GM21515 (cell line): ENCODE measurements around the gene AADAC.
"Not testable (repeated sequence)": the region's sequence is repeated elsewhere in the genome, so short reads cannot be mapped to it uniquely, and the experiment has no call there.

Experiments used
- ATAC-seq: cut with Tn5 transposase; IDR thresholded peaks from one replicate; pipeline ENCODE4 v1.9.1; 2021; ENCODE audit not compliant: unreplicated experiment

Gene AADAC, protein sequence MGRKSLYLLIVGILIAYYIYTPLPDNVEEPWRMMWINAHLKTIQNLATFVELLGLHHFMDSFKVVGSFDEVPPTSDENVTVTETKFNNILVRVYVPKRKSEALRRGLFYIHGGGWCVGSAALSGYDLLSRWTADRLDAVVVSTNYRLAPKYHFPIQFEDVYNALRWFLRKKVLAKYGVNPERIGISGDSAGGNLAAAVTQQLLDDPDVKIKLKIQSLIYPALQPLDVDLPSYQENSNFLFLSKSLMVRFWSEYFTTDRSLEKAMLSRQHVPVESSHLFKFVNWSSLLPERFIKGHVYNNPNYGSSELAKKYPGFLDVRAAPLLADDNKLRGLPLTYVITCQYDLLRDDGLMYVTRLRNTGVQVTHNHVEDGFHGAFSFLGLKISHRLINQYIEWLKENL

DNA sequence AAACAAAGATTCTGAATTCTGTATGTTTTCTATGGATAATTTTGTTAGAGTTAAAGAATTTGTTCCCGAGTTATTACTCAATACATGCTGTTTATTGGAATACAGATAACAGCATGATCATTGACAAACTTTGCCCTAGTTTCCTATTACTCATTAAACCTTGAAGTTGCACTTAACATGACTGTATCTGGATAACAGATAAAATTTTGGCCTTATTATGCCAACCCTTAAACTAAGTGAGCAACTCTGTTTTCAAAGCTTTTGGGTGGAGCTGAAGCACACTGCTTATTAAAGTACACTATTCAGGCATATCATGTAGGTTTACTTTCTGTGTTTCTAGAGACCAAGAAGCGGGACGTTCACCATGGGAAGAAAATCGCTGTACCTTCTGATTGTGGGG is at the start of gene AADAC:
Gene AADAC (plus strand): TSS at position 318 of the 400 bp plus-strand sequence. CDS start 47 bp downstream, at position 365.
- no peak for ATAC-seq

DNA sequence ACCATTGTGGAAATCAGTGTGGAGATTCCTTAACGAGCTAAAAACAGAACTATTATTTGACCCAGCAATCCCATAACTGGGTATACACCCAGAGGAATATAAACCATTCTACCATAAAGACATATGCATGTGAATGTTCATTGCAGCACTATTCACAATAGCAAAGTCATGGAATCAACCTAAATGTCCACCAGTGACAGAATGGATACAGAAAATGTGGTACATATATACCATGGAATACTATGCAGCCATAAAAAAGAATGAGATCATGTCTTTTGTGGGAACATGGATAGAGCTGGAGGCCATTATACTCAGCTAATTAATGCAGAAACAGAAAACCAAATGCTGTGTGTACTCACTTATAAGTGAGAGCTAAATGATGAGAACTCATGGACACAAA is 49.2 kb upstream of the AADAC start:
- not testable (repeated sequence) for ATAC-seq

DNA sequence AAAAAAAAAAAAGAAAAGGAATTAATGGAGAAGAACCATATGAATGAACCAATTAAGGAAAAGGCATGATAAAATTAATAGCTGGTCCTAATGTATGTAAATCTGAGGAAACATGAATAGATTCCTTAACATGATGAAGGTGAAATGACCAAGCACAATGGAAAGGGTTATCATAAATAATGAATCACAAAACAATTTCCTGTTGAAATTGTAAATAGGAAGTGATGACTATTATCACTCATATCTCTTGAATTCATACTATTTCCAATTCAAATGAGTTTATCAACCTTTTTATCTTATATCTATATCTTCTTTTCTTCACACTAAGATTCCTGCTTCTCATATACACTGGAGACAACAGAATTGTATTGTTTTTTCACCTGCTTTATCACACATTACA is 48.2 kb upstream of the AADAC start:
- no peak for ATAC-seq

DNA sequence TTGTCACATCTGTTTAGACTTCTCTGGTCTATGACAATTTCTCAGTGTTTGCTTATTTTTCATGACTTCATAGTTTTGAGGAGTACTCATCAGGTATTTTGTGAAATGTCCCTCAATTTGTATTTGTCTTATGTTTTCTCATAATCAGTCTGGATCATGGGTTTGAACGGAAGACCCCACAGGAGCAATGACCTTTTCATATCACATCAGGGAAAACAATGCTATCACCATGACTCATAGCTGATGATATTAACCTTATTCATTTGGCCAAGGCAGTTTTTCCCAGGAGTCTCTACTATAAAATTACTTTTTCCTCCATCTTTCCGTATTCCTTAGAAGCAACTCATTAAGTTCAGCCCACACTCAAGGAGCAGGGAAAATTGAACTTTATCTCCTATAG is 47.5 kb upstream of the AADAC start:
- ATAC-seq: no peak

DNA sequence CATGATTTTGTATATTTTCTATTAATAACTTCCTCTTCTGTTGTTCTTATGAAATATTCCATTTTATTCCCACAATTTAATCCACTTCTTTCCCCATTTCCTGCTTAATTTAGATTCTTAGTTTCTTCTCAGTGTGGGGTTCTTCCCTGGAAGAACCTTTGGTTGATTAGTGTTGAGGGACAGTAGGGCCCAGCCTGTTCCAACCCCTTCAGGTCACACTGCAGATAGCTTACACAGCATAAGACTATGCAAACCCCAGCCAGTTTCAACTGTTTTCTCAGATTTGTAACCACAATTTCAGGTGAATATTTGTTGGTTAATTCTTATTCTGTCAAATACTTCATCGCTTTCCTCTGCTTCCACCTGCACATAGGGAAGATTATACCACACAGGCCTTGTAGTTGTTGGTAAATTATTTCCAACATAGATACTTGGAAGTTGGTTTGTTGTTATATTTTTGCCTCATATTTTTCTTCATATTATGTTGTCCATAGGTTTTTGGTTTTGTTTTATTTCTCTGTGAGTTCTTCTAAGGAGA is 45.5 kb upstream of the AADAC start:
- ATAC-seq: no peak

DNA sequence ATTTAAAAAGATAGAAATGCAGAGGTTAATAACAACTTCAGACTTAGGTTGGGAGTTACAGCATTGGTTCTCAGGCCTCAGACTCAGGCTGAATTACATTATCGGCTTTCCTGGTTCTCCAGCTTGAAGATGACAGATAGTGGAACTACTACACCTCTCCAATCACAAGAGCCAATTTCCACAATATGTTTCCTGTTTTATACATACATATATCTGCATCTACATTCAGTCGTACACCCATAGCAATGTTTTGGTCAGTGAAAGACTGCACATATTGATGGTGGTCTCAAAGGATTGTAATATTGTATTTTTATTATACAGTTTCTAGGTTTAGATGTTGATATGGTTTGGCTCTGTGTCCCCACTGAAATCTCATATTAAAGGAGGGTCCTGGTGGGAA is 44.7 kb upstream of the AADAC start:
- ATAC-seq: no peak

DNA sequence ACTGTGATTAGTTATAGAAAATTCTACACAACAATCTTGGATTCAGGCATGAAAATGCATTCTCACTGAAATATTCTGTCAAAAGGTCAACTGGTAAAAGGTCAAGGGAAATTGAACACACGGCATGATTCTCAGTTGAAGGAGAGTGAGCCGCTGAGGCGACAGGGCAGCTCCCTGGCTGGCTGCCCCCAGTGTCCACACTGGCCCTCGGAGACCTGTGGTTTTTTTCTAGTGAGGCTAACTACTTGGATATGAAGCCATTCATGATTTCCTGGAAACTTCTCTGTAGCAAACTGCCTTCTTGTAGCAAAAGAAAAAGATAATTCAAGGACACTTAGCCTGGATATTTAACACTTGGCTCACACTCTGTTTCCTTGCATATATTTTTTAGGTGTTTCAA is 43.0 kb upstream of the AADAC start:
- no peak for ATAC-seq

DNA sequence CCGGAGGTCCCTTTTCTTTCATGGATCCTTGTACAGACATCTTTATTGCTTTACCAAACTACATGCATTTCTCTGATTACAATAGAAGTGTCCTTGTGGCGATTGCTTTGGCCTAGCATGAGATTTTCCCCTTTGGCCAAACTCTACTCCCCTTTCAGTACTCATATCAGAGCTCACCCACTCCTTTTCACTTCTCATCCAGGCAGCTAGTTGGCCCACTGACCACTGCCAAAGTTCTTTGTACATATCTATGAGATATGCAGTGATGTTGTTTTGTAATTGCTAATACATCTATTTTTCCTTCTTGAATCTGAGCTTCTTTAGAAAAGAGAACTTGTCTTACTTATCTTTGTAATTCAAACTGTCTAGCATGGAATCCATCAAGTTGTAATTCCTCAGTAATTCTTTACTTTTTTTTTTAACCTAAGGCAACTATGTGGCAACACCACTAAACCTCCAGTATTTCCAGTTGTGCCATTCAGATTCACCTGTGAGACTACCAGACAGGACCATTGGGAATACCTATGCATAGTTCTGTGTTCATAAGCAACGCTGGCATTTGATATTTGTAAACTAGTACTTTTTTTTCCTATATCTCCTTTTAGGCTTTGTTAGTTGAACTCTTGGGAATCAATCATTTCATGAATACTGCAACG is 41.0 kb upstream of the AADAC start:
- ATAC-seq: no peak

DNA sequence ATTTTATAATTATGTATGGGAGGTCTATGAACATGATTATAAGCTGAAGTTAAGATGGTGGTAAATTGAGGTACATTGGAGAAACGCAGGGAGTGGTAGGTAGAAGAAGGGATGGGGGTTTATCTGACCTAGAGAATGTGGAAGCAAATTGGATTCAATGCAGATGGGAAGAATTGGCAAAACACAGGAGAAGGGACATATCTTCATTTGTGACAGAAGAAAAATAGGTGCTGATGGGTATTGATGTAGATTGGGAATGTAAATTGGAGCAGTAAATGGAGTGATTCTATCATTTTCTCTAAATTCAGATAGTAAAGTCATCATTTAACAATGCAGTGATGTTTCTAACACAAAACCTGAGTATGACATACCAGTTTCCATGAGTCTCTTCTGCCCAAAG is 39.7 kb upstream of the AADAC start:
- no peak for ATAC-seq

DNA sequence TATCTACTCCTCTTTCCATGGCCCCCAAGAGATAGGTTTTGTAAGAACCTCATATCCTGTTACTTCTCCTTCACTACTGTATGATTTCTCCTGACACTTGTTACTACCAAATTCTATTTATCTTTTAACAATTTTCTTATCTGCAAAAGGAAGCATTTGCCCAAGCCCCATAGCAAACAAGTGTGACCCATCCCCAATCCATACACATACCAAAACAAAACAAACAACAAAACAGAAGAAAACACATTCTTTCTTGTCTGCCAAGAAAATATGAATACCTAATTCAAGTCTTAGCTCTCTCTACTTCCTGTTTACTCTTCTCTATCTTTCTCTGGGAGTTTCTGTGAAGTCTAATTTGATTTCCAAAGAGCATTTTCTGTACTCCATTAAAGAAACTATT is 39.0 kb upstream of the AADAC start:
- no peak for ATAC-seq

DNA sequence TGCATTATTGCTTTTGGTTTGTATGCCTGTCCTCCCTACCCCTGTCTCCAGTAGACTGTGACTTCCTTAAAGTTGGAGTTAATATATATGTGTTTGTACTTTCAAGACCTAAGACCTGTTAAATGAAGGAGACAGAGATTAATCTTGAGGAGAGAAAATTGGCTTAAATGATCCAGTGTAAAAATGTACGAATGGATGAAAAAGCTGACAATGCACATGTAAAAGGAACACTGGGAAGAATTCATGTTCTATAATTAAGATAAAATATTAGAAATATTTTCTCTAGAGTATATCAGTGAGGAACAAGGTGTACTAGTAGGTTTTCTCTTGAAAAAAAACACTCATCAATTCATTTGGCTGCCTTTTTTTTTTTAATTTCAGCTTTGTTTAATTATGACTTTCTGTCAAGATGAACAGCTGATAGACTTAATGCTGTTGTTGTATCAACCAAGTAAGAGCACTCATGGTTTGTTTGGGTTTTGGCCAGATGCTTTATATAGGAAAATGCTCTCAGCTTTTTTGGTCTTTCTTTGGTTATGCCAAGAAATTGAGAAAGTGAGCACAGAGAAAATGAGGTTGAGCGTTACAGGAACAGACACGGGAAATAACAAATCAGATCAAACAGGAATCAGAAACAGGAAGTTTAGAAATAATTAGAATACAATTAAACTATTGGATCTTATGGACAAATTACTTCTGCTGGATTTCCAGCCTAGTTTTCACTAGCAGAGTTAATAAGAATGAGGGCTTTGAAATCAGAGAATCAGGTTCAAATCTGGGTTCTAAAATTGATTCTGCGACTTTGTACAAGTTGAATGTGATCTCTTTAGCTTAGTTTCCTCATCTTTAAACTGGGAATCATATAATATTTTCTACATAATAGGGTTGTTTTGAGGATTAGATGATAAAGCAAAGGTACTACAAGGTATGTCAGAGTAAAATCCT is 38.3 kb upstream of the AADAC start:
- ATAC-seq: no peak

DNA sequence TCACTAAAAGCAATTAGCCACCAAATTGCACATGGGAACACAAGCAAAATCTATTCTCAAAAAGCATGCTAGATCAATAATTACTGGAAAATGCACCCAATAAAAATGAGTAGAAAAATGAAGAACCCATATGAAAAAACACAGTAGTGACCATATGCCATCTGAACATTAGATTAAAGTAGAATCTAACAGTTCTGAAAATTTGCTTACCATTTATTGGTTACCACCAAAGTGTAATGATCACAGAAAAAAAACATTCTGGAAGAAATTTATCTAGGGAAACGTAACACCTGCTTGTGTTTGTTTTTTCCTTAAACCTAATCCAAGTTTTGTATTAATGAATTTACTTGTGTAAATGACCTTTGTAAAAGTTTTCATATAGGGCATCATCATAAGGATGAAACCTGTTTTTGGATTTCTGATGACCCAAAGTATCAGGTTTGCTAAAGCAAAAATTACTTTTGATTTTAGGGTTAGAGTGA is 37.6 kb upstream of the AADAC start:
- no peak for ATAC-seq

DNA sequence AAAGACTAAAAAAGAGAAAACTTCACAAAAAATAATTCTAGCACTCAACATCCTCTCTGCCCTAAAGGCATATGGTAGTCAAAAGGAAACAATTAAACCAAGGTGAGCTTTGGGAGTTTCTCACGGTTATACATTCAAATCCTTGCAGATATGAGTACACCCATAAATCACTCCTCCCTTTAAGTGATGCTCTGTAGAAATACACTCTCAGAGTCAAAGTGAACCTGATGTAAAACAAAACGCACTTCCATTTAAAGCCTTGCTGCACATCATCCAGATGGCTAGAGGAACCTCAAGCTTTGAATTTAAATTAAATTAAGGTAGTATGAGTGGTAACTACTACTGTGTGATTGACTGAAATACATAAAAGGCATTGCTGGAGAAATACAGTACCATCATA is 36.0 kb upstream of the AADAC start:
- no peak for ATAC-seq

DNA sequence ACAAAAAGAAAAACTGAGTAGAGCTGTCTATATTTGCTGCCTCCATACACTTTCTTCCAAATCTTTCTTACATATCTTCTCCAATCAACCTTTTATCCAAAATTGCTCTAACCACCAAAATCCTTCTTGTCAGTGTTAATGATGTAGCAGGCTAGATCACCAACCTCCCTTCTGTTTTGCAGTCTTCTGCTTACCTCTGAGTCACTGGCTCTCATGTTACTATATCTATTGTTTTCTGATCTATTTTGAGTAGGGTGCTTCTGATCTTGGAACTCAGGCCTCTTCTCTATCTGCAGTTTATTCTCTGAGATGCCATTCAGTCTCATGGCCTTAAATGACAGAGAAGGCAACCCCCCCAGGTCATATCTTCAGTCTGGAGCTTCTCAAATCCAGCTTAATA is 26.3 kb upstream of the AADAC start:
- ATAC-seq: no peak

DNA sequence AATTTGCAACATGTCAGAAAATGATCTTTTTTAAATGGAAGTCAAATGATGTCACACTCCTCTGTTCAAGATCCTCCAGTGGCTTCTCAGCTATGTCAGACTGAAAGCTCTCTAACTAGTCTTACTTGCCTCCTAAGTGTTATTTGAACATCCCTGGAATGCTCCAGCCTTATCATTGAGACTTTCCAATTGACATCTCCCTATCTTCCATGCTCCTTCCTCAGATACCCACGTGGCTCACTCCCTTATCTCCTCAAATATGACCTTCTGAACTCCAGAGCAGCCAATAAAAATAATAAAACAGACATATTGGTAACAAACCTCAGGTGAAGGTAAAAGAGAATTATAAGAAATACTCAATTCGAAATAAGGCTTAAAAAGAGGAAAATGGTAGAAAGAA is 25.5 kb upstream of the AADAC start:
- no peak for ATAC-seq

DNA sequence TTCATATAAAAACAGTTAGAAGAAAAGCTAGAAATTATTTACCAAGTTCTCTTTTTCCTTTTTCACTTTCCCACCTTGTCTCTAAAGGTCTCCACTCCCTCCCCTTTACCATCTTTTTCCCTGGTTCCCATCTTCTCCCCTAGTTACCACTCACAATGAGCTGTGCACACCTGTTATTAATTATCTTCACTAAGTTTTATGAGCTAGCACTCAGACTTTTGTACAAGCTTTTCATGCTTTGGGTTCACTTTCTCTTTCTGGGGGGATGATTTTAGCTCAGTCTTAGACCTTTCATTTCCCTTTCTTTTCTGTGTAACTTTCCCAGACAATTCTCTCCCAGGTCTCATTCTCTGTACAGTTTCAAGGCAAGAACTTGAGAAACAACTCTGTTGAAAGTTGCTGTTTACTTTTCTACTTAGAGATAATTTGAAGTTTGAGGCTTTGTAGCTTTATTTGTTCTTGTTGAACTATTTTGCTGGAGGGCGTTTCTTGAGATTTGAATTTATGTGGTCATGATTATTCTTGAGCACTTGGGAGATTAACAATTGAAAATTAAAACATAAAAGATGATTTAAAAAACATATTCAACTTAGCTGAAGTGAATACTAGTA is 24.0 kb upstream of the AADAC start:
- ATAC-seq: no peak

DNA sequence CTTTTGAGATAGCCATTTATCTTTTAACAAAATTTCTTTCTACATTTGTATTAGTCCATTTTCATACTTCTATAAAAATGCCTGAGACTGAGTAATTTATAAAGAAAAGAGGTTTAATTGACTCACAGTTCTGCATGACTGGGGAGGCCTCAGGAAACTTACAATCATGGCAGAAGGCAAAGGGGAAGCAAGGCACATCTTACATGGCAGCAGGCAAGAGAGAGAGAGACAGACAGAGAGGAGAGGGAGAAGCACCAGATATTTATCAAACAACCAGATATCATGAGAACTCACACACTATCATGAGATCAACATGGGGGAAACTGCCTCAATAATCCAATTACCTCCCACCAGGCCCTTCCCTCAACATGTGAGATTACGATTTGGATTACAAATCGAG is 23.2 kb upstream of the AADAC start:
- ATAC-seq: not testable (repeated sequence)

DNA sequence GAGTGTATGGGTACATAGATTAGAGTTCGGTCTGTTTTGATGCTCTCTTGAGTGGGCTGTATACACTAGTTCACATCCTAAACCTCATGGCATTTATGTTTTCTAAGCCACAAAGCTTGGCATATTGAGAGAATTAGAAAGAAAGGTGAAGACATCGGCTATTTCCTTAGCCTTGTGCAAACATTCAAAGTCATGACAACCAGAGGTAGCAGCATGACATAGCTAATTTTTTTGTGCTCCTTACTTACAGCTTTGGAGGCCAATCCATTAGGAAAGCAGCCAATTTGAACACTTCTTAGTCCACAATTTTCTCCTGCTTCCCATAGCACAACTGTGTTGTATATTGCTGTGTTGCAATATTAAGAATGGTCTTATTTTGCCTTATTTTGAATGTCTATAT is 21.5 kb upstream of the AADAC start:
- ATAC-seq: no peak

DNA sequence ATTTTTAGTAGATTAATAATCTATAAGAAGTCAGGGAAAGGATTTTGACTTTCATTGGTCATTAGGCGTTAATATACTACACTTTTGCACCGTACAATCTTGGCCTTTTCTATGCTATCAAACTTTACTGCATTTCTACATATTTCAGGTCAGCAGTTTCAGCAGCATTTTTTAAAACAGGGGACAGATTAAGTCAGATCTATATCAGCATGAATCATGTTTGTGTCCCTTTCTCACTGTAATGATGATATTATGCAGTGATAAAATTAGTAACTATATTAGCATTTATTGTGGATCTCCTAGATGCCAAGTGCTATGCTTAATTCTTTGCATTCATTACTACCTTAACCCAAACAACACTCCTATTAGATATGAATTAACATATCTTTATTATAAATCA is 20.3 kb upstream of the AADAC start:
- ATAC-seq: no peak

DNA sequence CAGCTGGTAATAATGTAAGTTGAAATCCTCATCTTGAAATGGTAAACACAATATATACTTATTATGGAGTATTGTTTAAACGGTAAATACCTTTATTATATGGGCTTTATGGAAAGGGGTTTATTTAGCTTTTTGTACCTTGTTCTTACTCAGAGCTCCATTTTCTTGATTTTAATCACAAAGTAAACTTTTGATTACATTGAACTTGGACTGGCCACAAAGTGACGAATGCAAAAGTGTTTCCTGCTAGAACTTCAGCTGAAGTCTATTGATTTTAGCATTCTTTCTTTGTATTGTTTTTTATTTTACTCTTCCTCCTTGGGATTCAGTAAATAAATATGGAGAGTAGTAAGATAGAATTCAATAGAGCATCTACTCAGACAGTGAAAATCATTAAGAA is 19.8 kb upstream of the AADAC start:
- ATAC-seq: no peak

DNA sequence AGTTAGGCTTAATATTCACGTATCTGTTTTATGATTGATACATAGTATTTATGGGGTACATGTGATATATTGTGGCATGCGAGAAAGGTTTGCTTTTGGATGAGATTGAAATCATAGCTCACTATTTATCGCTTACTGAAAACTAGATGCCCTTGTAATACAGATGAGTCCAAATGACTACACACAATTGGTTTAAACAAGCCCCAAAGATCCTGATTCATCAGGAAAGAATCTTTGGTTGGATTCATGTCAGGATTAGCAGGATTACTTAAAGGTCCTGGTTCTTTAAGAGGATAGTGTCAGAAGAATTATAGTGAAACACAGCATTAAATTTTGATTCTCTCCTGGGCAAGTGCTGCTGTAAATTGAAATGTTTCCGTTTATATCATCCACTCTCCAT is 18.6 kb upstream of the AADAC start:
- no peak for ATAC-seq
